Chondrocyte (in vitro differentiated cells): ENCODE results near the gene NEUROD2. TPM values are rescaled to one million over a fixed set of nuclear protein-coding genes. Genes with fewer than 3 reads are reported as not detected.

Experiments
- DNase-seq: peaks from one replicate; pipeline ENCODE4 v3.0.0; 2021; ENCODE audit warnings: mixed read lengths, low spot score
- H3K27ac Mint-ChIP-seq: one replicate; pipeline ENCODE4 v1.8.0; 2021; ENCODE audit warnings: mild to moderate bottlenecking, moderate library complexity, mixed read lengths; ENCODE audit not compliant: unreplicated experiment
- H3K27me3 Mint-ChIP-seq: 2 replicates; pipeline ENCODE4 v1.8.0; 2021; ENCODE audit warnings: low read depth, mixed read lengths
- H3K36me3 Mint-ChIP-seq: 2 replicates; pipeline ENCODE4 v1.8.0; 2021; ENCODE audit warnings: low read depth, mixed read lengths
- H3K4me1 Mint-ChIP-seq: 2 replicates; pipeline ENCODE4 v1.8.0; 2021; ENCODE audit warnings: low read depth, mild to moderate bottlenecking, mixed read lengths
- H3K4me3 Mint-ChIP-seq: one replicate; pipeline ENCODE4 v1.8.0; 2021; ENCODE audit warnings: mild to moderate bottlenecking, moderate library complexity, mixed read lengths; ENCODE audit not compliant: unreplicated experiment
- H3K9me3 Mint-ChIP-seq: 2 replicates; pipeline ENCODE4 v1.8.0; 2021; ENCODE audit warnings: low read depth, mixed read lengths
- CTCF ChIP-seq: fragments of 200-600 bp; sonication (generic); IDR thresholded peaks from 2 replicates; pipeline ENCODE4 v1.5.0; 2021; ENCODE audit warnings: antibody characterized with exemption, mild to moderate bottlenecking, moderate library complexity
- total RNA-seq: library from RNA; stranded (reverse); gene quantifications from 3 replicates; pipeline ENCODE4 v1.2.1, GENCODE V29; 2021

The NEUROD2 gene
- total RNA-seq, 1 donor from 2014 or later, result not detected

DNA sequence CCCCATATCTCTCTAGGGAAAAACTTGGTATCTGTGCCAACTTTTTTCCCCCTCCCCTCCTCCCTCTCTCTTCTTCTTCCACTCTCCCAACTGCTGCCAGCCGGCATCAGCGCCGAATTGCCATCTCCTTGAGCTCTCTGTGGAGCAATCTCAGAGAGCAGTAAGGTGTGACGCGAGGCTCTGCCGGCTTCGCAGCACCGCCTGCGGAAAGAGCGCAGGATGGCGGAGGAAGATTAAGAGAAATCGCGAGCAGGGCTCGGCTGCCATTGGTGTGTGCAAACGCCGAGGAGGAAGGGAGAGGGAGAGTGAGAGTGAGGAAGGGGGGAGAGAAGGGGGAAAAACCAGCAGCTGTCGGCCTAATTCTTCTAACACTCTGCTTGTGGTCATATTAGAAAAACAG lies 44.2 kb downstream of the NEUROD2 start:
- Mint-ChIP-seq H3K27ac (no peak overlapping the region), H3K36me3 (peaks cover 31% of the 10 kb centered on the region), H3K4me3 (no peak overlapping the region), H3K27me3 (no peaks in the 10 kb centered on the region), H3K4me1 (peaks cover 14% of the 10 kb centered on the region), H3K9me3 (no peaks in the 10 kb centered on the region)
- no peak for DNase-seq
- no peak for TF ChIP-seq CTCF

DNA sequence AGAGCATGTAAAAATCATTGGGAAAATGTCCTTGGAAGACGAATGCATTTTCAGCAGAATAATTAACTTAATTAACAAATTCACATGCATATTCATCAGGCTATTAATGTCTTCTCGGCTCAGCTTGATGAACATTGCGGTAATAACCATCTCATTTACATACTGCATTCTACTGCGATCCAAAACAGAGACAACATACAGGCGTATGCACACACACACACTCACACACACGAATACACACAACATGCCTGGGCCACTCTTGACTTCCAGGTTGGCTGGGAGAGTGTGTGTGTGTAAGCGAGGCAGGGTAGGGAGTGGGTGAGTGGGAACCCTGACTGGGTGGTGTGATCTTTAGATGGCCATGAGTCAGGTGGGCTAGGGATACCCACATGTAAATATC lies 44.7 kb downstream of the NEUROD2 start:
- Mint-ChIP-seq H3K4me1 (peaks cover 14% of the 10 kb centered on the region), H3K27ac (no peak overlapping the region), H3K36me3 (peaks cover 27% of the 10 kb centered on the region), H3K27me3 (no peaks in the 10 kb centered on the region), H3K4me3 (no peak overlapping the region), H3K9me3 (no peaks in the 10 kb centered on the region)
- TF ChIP-seq CTCF, result no peak
- DNase-seq, result no peak

DNA sequence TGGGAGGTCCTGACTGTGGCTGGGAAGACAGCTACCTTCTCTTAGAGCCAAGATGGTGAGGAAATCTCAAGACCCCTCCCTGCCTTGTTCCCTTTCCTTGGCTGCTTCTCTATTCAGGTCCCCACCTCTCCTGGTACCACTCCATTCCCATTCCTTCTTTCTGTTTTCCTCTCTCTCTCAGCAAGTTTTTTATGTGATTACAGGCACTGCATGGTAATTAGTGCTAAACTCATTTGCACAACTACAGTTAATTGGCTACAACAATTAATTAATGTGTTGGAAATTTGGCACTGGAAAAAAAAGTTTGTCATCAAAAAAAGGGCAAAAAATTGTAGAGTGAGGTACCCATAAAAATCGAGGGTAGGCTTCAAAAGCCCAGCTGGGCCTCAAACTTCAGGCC lies 45.3 kb downstream of the NEUROD2 start:
- peaks cover 26% of the 10 kb centered on the region for H3K36me3 Mint-ChIP-seq
- no peak for DNase-seq
- TF ChIP-seq CTCF, result no peak
- peaks cover 14% of the 10 kb centered on the region for H3K4me1 Mint-ChIP-seq
- no peaks in the 10 kb centered on the region for H3K9me3 Mint-ChIP-seq
- H3K27ac Mint-ChIP-seq, result no peak overlapping the region
- H3K4me3 Mint-ChIP-seq, result no peak overlapping the region
- H3K27me3 Mint-ChIP-seq, result no peaks in the 10 kb centered on the region

DNA sequence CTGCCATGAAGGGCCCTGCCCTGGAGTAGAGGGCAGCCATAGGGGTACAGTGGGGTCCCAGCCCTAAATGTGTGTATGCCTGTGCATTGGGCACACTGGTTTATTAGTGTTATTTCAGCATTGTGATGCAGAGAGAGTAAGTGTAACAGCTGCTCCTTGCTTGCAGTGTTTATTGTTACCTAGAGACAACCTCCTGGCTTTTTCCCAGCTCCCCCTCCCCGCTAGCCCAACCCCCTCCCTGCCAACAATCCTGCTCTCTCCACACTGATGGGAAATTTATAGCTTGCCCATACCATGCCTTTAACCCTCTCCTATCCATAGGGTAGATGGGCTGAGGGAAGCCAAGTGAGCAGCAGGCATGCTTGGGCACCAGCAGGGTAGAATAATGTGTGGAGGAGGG lies 51.3 kb downstream of the NEUROD2 start:
- H3K9me3 Mint-ChIP-seq, result no peaks in the 10 kb centered on the region
- no peak for DNase-seq
- peaks cover 25% of the 10 kb centered on the region for H3K4me1 Mint-ChIP-seq
- no peak for TF ChIP-seq CTCF
- no peaks in the 10 kb centered on the region for H3K27me3 Mint-ChIP-seq
- H3K27ac Mint-ChIP-seq, result no peak overlapping the region
- H3K4me3 Mint-ChIP-seq, result no peak overlapping the region
- H3K36me3 Mint-ChIP-seq, result peaks cover 31% of the 10 kb centered on the region

DNA sequence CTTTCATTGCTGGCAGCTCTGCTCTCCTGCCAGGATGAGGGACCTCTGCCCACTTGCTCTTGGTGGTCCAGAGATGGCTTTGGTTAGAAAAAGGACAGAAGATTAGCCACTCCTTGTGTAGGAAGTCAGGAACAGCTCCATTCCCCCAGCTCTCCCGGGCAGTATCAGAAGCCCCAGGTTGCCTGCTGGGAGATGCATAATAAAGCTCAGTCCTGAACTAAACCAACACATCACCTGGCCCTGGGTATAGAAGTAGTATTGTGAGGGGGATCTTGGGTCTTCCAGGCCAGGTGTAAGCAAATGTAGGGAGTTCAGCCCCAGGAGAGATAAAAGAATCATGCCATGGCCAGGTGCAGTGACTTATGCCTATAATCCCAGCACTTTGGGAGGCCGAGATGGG lies 52.4 kb downstream of the NEUROD2 start:
- Mint-ChIP-seq H3K9me3 (no peaks in the 10 kb centered on the region), H3K36me3 (peaks cover 29% of the 10 kb centered on the region), H3K4me1 (peaks cover 33% of the 10 kb centered on the region), H3K27me3 (no peaks in the 10 kb centered on the region), H3K4me3 (no peak overlapping the region), H3K27ac (no peak overlapping the region)
- TF ChIP-seq CTCF, result no peak
- no peak for DNase-seq

Other genes with a start within 250 kb of the NEUROD2 start
- 21.3 to 21.9 TPM (median 21.8 TPM) in 3 replicates for gene FBXL20, start 206.3 kb downstream of the NEUROD2 start, total RNA-seq
- 37.3 to 43.0 TPM (median 39.2 TPM) in 3 replicates for gene MED1, start 156.7 kb downstream of the NEUROD2 start, total RNA-seq
- gene CDK12, start 146.4 kb downstream of the NEUROD2 start, total RNA-seq, result 43.0 to 55.1 TPM (median 44.2 TPM) in 3 replicates
- gene PPP1R1B, start 19.0 kb upstream of the NEUROD2 start, total RNA-seq, result 0.12 to 0.75 TPM in 2 of 3 replicates, not detected in the other
- 39.8 to 49.6 TPM (median 42.3 TPM) in 3 replicates for gene STARD3, start 29.2 kb upstream of the NEUROD2 start, total RNA-seq
- 0.64 to 1.3 TPM (median 0.77 TPM) in 3 replicates for gene TCAP, start 57.4 kb upstream of the NEUROD2 start, total RNA-seq
- 0.22 to 2.7 TPM (median 0.46 TPM) in 3 replicates for gene PNMT, start 60.5 kb upstream of the NEUROD2 start, total RNA-seq
- gene PGAP3, start 80.1 kb upstream of the NEUROD2 start, total RNA-seq, result 20.2 to 38.1 TPM (median 24.9 TPM) in 3 replicates
- gene ERBB2, start 92.1 kb upstream of the NEUROD2 start, total RNA-seq, result 86.0 to 94.3 TPM (median 90.5 TPM) in 3 replicates
- 45.3 to 48.5 TPM (median 46.5 TPM) in 3 replicates for gene MIEN1, start 122.6 kb upstream of the NEUROD2 start, total RNA-seq
- 0.46 to 0.68 TPM in 2 of 3 replicates, not detected in the other for gene GRB7, start 130.0 kb upstream of the NEUROD2 start, total RNA-seq